GM23248 (cell line): ENCODE data around the gene RBM47.

Experiments
- EZH2 ChIP-seq: fragments of 200-600 bp; sonication (generic); IDR thresholded peaks from 2 replicates; pipeline ENCODE4 v1.6.1; 2018; ENCODE audit warnings: antibody characterized with exemption, mild to moderate bottlenecking; ENCODE audit not compliant: insufficient read depth, poor library complexity, severe bottlenecking
- EZH2phosphoT487 ChIP-seq: fragments of 200-600 bp; sonication (generic); IDR thresholded peaks from 2 replicates; pipeline ENCODE4 v1.6.1; 2018; ENCODE audit warnings: antibody characterized with exemption, moderate library complexity, mild to moderate bottlenecking, low read depth; ENCODE audit not compliant: insufficient read depth

- TF ChIP-seq EZH2phosphoT487, result no peak
- no peak for TF ChIP-seq EZH2
These were observed 184.0 kb downstream of the RBM47 start for GRCh38 chr4:40445671-40446070.
